Fibroblast of villous mesenchyme (primary cell): Measurements from ENCODE around the gene KCTD4. TPM values are rescaled to one million over a fixed set of nuclear protein-coding genes. Genes with fewer than 3 reads are reported as not detected.

Experiments
- DNase-seq: peaks from one replicate; pipeline ENCODE4 v3.0.0-alpha.2; 2010; ENCODE audit warnings: low read depth
- H3K4me3 ChIP-seq: 2 replicates; pipeline ENCODE4 v1.5.1; 2011; ENCODE audit warnings: low read depth, mild to moderate bottlenecking, low read length
- total RNA-seq: library from RNA; depleted of rRNA; stranded (reverse); fragments of >200 nt; gene quantifications from 2 replicates; pipeline ENCODE4 v1.2.3, GENCODE V29; 2012
- TF ChIP-seq, protein P1 (sequence below): IDR thresholded peaks from 2 replicates; pipeline ENCODE4 v1.5.1; 2012; ENCODE audit warnings: low read depth, mild to moderate bottlenecking, low read length; ENCODE audit not compliant: insufficient read depth

Gene KCTD4
- total RNA-seq, 1 donor, result 0.43 TPM

DNA sequence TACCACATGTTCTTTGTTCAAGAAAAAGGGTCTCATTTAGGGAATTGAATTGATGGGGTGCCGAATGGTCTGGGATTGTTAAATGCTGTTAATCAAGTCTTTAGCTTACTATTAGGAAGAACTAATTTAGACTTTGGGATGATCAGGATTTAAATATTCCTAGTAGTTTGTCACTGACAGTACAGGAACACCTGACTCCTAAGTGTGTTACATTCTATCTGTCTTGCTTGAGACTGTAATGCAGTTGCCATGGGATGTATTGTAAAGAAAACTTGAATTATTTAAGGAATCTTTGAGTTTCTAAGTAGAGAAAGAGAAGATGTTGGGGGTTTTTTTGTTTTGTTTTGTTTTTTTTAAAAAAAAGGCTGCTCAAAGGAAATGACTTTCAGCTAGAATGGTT, 17.8 kb upstream of the KCTD4 start:
- no peak for DNase-seq
- TF ChIP-seq, protein P1, sequence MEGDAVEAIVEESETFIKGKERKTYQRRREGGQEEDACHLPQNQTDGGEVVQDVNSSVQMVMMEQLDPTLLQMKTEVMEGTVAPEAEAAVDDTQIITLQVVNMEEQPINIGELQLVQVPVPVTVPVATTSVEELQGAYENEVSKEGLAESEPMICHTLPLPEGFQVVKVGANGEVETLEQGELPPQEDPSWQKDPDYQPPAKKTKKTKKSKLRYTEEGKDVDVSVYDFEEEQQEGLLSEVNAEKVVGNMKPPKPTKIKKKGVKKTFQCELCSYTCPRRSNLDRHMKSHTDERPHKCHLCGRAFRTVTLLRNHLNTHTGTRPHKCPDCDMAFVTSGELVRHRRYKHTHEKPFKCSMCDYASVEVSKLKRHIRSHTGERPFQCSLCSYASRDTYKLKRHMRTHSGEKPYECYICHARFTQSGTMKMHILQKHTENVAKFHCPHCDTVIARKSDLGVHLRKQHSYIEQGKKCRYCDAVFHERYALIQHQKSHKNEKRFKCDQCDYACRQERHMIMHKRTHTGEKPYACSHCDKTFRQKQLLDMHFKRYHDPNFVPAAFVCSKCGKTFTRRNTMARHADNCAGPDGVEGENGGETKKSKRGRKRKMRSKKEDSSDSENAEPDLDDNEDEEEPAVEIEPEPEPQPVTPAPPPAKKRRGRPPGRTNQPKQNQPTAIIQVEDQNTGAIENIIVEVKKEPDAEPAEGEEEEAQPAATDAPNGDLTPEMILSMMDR, result no peak
- no peak overlapping the region for H3K4me3 ChIP-seq

DNA sequence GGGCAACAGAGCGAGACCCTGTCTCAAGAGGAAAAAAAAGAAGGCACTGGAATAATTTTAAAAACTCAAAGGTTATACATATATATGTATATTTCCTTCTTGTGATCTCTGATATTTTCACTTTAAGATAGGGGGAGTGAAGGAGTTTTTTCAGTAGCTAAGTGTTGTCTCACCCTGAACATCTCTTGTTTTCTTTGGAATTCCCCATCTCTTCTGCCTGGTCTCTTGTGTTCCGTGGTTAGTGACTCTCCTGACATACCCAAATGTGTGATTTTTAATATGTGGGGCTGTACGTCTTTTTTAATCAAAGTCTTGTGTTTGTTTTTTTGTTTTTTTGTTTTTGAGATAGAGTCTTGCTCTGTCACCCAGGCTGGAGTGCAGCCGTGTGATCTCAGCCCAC, 15.3 kb upstream of the KCTD4 start:
- TF ChIP-seq, protein P1, result no peak
- DNase-seq, result no peak
- no peak overlapping the region for H3K4me3 ChIP-seq

DNA sequence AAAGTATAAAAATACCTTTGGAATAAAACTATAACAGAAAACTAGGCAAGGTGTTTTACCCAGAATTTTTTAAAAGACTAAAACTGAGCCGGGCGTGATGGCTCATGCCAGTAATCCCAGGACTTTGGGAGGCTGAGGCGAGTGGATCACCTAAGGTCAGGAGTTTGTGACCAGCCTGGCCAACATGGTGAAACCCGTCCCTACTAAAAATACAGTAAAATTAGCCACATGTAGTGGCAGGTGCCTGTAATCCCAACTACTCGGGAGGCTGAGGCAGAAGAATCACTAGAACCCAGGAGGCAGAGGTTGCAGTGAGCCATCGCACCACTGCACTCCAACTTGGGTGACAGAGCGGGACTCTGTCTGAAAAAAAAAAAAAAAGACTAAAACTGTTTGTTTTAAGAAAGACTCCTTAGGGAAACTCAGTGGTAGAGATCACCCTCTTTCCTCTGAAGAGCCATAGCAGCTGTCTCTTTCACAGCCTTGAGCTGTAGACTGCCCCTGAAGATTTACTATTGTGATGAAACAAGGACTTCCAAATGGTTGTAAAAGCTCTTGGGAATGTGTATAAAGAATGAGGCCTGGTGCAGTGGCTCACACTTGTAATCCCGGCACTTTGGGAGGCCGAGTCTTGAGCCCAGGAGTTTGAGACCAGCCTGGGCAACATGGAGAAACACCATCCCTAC, 14.7 kb upstream of the KCTD4 start:
- DNase-seq, result peak; percentile 77

DNA sequence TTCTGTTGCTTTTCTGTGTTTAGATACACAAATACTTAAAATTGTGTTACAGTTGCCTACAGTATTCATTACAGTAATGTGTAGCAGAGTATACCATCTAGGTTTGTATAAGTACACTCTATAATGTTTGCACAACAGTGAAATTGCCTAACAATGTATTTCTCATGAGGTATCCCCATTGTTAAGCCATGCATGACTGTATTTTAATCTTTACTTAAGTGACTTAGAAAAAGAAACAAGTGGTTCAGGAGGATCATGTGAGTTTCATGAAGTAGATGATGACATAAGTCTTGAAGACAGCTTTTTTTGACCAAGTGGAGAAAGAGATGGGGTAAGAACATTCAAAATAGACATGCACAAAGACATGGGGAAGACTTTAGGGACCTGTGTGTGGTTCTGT, 8.4 kb upstream of the KCTD4 start:
- DNase-seq, result no peak
- TF ChIP-seq, protein P1, result no peak
- H3K4me3 ChIP-seq, result no peak overlapping the region

More for the DNA sequence above, 14.7 kb upstream of the KCTD4 start:
- H3K4me3 ChIP-seq, result no peak overlapping the region
- TF ChIP-seq, protein P1, result no peak

DNA sequence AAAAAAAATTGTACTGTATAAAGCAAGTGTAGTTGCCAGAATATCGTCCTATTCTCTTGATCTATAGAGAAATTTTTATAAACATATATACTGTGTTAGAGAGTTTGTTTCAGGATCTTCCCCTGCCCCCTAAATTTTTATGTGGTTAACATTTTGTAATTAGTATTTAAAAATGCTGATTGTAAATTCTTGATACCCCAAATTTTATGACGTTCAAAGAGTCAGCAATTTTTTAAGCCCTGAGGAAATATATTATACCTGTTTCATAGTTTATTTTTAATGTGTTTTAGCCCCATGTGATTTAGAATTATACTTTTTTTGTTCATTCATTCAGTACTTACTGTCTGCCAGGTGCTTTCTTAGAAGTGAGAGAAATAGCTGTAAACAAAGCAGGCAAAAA, 7.3 kb upstream of the KCTD4 start:
- no peak overlapping the region for H3K4me3 ChIP-seq
- TF ChIP-seq, protein P1, result no peak

DNA sequence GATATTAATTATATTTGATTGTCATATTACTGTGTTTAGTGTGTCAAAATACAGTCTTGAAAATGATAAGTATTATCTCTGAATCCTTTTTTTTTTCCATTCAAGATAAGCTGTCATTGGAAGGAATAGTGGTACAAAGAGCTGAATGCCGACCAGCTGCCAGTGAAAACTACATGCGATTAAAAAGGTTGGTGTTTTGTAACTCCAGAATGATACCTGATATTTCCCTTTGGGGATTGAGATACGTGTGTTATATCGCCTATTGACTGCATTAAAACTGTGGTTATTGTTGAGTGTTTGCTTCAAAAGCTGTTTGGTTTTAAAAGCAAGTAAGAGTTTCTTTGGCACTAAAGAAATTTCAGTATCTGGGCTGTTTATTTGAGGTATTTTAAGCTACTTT, 6.5 kb upstream of the KCTD4 start:
- TF ChIP-seq, protein P1, result no peak
- no peak for DNase-seq
- no peak overlapping the region for H3K4me3 ChIP-seq

More for the DNA sequence above, 7.3 kb upstream of the KCTD4 start:
- DNase-seq, result no peak

DNA sequence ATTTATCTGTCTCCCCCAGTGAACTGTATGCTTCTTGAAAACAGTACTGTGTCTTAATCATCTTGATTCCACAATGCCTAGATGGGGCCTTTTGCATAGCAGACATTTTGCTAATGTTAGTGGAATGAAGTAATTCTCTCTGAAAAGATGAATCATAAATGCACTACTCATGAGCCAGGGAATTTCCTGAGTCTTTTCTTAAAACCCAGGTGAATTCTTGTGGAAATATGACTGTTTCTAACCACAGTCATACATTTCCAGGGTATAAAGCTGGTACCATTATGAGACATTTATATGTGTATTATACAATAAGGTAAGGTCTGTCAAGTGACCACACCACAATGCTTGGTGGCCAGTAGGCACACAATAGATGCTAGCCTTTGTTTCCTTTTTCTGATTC, 5.5 kb upstream of the KCTD4 start:
- H3K4me3 ChIP-seq, result no peak overlapping the region
- TF ChIP-seq, protein P1, result no peak
- DNase-seq, result peak; percentile 78
